GM21360 (cell line): ENCODE data around the gene TSSC4.

ENCODE experiments used
- ATAC-seq: cut with Tn5 transposase; IDR thresholded peaks from one replicate; pipeline ENCODE4 v1.9.1; 2021; ENCODE audit warnings: mild to moderate bottlenecking, moderate library complexity; ENCODE audit not compliant: unreplicated experiment

Gene TSSC4

GRCh38 chr11:2415601-2416380 lies 15.2 kb downstream of the TSSC4 start:
- no peak for ATAC-seq

DNA sequence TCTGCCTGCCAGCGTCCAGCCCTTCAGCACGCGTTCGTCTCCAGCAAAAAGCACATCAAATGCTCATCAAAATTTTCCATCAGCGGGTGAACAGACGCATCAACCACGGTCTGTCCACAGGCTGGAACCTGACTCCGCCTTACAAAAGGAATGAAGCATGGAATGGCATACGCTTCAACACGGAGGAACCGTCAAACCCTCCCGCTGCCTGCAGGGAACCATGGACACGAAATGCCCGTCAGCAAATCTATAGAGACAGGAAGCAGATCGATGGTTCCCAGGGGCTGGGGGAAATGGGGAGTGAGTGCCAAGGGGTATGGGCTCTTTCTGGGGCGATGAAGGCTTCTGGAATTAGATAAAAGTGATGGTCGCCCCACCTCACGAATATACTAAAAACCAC lies 16.2 kb downstream of the TSSC4 start:
- no peak for ATAC-seq

DNA sequence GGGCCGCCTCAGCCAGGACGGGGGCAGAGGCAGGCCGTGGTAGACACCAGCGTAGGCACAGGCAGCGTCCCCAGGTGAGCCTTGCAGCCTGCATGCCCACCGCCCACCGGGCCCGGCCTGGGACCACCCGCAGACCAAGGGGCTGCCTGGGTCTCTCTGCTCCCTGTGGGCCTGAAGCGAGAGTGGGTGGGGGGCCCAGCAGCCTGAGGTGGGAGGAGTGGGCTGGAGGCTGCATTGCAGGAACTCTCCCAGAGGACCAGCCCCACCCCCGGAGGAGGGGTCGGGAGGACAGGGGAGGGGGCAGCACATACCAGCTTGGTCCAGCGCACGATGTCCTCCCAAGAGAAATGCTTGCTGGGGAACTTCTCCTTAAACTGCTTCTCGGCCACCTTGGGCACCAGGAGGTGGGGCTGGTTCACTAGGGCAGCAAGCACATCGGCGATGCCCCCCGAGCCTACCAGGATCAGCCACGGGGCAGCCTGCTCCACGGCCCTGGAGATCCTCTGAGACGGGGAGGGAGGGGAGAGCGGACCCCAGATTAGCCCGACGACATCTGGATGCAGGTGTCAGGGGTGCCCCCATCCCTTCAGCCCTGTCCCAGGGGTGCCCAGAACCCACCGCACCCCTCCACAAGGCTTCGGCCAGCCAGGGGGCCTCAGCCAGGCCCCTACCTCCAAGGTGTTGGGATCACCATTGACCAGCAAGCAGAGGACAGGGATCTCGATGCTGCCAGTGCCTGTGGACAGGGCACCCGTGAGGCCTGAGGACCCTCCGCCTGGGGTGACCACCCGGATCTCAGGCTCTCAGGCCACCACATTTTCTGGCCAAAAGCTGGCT lies 17.5 kb downstream of the TSSC4 start:
- ATAC-seq = no peak

GRCh38 chr11:2418693-2419360 lies 18.3 kb downstream of the TSSC4 start:
- ATAC-seq = no peak

- no peak for ATAC-seq
These were observed 19.3 kb downstream of the TSSC4 start for GRCh38 chr11:2419638-2420501.

GRCh38 chr11:2420502-2421225 lies 20.1 kb downstream of the TSSC4 start:
- peak; percentile 72 for ATAC-seq

GRCh38 chr11:2421226-2421994 lies 20.9 kb downstream of the TSSC4 start:
- ATAC-seq = no peak

DNA sequence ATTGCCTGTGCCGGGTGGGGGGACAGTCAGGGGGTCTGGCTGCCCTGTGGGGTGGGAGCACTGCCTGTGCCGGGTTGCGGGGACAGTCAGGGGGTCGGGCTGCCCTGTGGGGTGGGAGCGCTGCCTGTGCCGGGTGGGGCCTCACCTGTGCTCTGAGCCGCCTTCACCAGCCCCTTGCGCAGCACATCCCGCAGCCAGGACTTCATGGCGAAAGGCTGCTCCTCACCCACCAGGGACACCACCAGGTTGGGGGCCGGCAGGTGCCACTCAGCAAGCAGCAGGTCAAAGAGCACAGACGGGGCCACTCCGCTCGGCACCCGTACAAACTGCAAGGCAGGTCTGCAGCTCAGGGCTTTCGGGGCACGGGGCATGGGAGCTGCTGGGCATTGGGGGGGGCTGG lies 21.4 kb downstream of the TSSC4 start:
- ATAC-seq = no peak

DNA sequence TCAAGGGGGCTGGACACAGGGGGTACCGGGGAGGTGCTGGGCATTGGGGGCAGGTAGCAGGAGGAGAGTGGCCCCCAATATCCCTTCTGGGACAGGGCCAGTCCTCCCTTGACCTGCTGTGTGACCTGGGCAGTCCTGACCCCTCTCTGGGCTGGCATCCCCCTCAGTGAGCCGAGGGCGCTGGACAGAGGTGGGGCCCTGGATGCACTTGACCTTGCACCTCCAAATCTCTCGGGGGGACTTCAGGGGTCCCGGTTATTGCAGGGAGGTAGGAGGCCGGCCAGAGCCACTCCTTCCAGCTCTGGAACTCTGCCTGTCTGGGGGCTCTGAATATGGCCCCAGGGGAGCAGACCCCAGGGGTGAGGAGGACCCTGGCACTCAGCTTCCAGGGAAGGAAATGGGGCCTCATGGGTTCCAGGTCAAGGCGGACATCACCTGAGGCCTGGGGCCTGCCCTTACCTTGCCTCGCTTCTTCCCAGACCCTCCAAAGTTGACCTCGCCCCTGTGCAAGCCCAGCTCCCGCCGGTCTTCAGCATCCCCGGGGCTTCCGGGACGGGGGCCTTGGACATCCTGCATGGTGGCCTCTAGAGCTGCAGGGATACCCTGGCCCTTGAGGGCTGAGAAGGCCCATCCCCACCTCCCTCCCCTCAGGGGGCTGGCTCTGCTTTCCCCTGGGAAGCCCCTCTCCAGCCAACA lies 22.1 kb downstream of the TSSC4 start:
- no peak for ATAC-seq

GRCh38 chr11:2423157-2424025 lies 22.8 kb downstream of the TSSC4 start:
- ATAC-seq = no peak

- ATAC-seq = no peak
These were observed 24.4 kb downstream of the TSSC4 start for GRCh38 chr11:2424811-2425495.

DNA sequence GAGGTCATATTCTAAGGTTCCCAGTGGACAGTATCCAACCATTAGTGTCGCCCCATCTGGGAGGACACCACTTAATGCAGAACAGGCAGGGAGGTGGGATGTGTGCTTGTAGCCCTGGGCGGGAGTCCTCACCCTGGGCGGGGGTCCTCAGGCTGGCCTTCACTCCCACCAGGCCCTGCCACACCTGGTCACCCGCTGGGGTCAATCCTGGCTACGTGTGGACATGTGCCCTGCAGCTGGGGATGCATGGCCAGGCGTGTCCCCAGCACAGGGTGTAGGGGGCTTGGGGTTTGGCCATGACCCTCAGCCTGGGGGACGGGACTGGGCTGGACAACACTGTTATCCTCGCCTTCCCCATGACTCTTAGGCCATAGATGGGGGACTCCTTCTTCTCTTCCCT lies 25.0 kb downstream of the TSSC4 start:
- no peak for ATAC-seq

DNA sequence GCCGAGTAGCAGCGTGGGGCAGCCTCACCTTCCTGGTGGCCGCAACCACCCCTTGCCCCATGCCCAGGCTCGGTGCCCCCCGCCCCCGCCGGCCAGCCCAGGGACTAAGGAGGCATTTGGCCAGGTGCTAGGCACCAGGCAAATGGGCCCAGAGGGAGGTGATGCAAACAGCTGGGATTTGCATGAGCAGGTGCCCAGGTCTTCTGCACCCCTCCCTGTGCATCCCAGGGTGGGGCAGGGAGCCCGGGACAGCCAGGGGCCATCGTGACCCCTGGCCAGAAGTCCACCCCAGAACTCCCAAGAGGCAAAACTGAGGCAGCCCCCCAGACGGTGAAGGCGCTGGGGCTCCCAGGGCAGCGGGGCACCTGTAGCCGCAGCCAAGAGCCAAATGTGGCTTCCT lies 25.7 kb downstream of the TSSC4 start:
- no peak for ATAC-seq

DNA sequence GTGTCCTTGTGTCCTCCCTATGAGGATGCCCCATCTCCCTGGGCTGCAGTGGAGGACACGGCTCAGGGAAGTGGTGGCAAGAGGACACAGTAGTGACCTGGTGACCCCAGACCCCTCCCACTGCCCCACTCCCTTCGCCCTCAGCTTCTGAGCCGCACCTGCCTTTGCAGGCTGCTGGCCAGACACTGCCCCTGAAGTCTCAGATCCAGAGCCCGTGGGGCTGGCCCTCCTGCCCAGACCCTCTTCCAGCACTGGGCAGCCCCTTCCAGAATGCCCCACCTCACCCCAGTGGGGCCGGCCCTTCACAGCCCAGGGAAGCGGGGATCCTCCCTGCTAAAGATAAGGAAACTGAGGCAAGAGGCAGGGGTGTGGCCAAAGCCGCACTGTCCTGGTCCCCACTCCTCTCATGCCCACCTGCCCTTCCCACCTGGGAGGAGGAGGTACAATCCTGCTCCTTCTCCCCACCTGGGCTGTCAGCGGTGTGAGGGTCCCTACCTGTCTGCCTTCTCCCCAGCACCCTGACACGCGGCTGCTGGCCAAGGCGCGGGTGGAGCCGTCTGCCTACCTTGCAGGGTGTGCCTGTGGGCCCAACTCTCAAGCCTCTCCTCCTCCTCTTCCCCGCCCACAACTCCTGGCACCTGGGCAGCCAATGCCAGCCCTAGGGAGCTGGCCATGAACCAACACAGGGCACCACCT lies 26.4 kb downstream of the TSSC4 start:
- ATAC-seq = no peak

GRCh38 chr11:2427721-2428321 lies 27.3 kb downstream of the TSSC4 start:
- ATAC-seq = no peak

GRCh38 chr11:2428322-2428795 lies 27.8 kb downstream of the TSSC4 start:
- no peak for ATAC-seq
